Parathyroid adenoma (tissue), 2 donors: Measurements from ENCODE around the gene LRRC8E.

Experiments used
- H2AFZ ChIP-seq: fragments of 300-600 bp; sonication (generic); one replicate; pipeline ENCODE4 v1.7.0; 2017; ENCODE audit warnings: antibody characterized with exemption, mild to moderate bottlenecking
- H3K27ac ChIP-seq: fragments of 300-600 bp; sonication (generic); one replicate; pipeline ENCODE4 v1.7.0; 2017
- H3K27me3 ChIP-seq: fragments of 300-600 bp; sonication (generic); one replicate; pipeline ENCODE4 v1.7.0; 2017; ENCODE audit warnings: low read length; ENCODE audit not compliant: control insufficient read depth, insufficient read depth
- H3K36me3 ChIP-seq: fragments of 300-600 bp; sonication (generic); one replicate; pipeline ENCODE4 v1.7.0; 2017; ENCODE audit warnings: low read length; ENCODE audit not compliant: control insufficient read depth, insufficient read depth
- H3K4me1 ChIP-seq: fragments of 300-600 bp; sonication (generic); one replicate; pipeline ENCODE4 v1.7.0; 2017; ENCODE audit warnings: control low read depth
- H3K4me2 ChIP-seq: fragments of 300-600 bp; sonication (generic); one replicate; pipeline ENCODE4 v1.7.0; 2017; ENCODE audit warnings: low read length
- H3K4me3 ChIP-seq: fragments of 300-600 bp; sonication (generic); one replicate; pipeline ENCODE4 v1.7.0; 2017; ENCODE audit warnings: low read depth, low read length
- H3K79me2 ChIP-seq: fragments of 300-600 bp; sonication (generic); one replicate; pipeline ENCODE4 v1.7.0; 2017; ENCODE audit warnings: control low read depth
- H3K9ac ChIP-seq: fragments of 300-600 bp; sonication (generic); one replicate; pipeline ENCODE4 v1.7.0; 2017; ENCODE audit warnings: mild to moderate bottlenecking
- H3K9me3 ChIP-seq: fragments of 300-600 bp; sonication (generic); one replicate; pipeline ENCODE4 v1.7.0; 2017; ENCODE audit warnings: low read length; ENCODE audit not compliant: control insufficient read depth
- TF ChIP-seq, protein P1 (sequence below): fragments of 300-600 bp; sonication (generic); IDR thresholded peaks from one replicate; pipeline ENCODE4 v1.7.0; 2017; ENCODE audit warnings: antibody characterized with exemption, mild to moderate bottlenecking
- donor health status: primary hyperparathyroidism.

The LRRC8E gene

DNA sequence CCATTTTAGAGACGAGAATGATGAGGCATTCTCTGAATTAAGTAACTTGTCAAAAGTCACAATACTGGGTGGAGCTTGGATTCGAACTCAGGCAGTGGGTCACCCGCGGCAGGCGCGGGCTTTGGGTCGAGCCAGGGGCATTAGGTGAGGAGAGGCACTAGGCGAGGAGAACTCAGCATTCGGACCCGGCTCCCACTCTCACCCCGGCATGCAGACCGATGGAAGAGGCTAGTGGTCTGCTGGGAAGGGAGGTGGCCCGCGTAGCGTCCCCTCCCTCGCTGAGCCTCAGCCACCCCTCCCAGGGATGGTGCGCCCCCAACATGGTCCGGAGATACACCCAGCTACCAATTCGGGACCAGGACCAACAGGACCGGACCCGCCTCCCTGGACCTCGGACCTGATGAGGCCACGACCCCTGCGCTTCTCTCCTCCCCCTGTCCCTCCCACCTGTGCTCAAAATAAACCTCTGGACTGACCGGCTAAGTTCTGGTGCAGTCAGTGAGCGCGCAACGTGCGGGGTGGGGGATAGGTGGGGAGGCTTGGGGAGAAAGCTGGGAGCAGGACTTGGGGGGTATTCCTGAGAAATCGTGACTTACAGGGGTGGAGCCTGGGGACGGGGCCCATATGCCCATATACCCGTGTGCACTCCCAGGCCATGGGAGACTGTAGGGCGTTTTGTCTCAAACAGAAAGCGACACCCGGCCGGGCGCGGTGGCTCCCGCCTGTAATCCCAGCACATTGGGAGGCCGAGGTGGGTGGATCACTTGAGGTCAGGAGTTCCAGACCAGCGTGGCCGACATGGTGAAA, 30.5 kb downstream of the LRRC8E start:
- Histone ChIP-seq H2AFZ (no peak overlapping the region), H3K9ac (no peak overlapping the region), H3K4me1 (peaks cover 3% of the 10 kb centered on the region), H3K27ac (no peak overlapping the region), H3K4me2 (peak overlapping the region; percentile 93), H3K27me3 (no peaks in the 10 kb centered on the region), H3K4me3 (no peak overlapping the region), H3K9me3 (no peaks in the 10 kb centered on the region), H3K36me3 (no peaks in the 10 kb centered on the region), H3K79me2 (no peaks in the 10 kb centered on the region)
- TF ChIP-seq, protein P1, sequence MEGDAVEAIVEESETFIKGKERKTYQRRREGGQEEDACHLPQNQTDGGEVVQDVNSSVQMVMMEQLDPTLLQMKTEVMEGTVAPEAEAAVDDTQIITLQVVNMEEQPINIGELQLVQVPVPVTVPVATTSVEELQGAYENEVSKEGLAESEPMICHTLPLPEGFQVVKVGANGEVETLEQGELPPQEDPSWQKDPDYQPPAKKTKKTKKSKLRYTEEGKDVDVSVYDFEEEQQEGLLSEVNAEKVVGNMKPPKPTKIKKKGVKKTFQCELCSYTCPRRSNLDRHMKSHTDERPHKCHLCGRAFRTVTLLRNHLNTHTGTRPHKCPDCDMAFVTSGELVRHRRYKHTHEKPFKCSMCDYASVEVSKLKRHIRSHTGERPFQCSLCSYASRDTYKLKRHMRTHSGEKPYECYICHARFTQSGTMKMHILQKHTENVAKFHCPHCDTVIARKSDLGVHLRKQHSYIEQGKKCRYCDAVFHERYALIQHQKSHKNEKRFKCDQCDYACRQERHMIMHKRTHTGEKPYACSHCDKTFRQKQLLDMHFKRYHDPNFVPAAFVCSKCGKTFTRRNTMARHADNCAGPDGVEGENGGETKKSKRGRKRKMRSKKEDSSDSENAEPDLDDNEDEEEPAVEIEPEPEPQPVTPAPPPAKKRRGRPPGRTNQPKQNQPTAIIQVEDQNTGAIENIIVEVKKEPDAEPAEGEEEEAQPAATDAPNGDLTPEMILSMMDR = no peak

DNA sequence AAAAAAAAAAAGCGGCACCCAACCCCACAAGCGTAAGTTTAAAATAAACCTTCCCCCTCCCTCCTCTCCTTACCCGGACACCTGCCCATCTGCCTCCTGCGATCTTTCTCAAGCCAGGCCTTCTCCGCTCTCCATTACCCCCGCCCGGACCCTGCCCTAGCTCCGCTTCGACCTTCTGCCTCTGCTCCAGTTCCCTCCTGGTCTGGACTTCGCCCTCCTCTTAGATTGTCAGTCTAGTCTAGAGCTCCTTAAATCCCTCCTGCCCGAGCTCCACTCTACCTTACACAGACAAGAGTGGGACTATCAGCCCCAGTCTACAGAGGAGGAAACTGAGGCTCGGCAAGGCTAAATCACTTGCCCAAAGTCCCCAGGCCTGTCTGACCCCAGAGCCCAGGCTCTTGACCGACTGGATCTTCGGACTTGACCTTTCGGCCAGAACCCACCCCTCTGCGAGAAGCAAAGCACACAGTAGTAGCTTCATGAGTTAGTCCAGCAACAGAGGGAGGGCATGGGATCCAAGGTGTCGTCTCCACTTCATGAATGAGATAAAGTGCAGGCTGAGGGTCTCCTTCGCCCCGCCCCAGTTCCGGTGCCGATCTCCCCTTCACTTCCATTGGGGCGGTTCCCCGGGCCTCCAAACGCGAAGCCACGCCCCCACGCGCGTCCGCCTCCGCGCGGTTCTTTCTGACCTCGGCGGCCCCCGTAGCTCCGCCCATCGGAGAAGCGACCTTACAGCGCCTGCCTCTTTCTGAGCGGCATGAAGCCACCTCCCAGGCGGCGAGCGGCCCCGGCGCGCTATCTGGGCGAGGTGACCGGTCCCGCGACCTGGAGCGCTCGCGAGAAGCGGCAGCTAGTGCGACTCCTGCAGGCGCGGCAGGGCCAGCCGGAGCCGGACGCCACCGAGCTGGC, 31.6 kb downstream of the LRRC8E start, which contains the start of gene SNAPC2:
Gene SNAPC2 (plus strand): TSS at position 729 of the 909 bp plus-strand sequence. CDS start 29 bp downstream, at position 758.
- Histone ChIP-seq H3K27ac (peak within 1 kb of the TSS; percentile 95), H3K79me2 (no peaks in the 10 kb centered on the region), H3K4me3 (peak within 1 kb of the TSS; percentile 93), H3K27me3 (no peaks in the 10 kb centered on the region), H2AFZ (peak within 1 kb of the TSS; percentile 93), H3K9ac (no peak within 1 kb of the TSS), H3K9me3 (no peaks in the 10 kb centered on the region), H3K36me3 (no peaks in the 10 kb centered on the region), H3K4me1 (peaks cover 3% of the 10 kb centered on the region), H3K4me2 (peak within 1 kb of the TSS; percentile 93)
- TF ChIP-seq, protein P1 = peak; percentile 28

DNA sequence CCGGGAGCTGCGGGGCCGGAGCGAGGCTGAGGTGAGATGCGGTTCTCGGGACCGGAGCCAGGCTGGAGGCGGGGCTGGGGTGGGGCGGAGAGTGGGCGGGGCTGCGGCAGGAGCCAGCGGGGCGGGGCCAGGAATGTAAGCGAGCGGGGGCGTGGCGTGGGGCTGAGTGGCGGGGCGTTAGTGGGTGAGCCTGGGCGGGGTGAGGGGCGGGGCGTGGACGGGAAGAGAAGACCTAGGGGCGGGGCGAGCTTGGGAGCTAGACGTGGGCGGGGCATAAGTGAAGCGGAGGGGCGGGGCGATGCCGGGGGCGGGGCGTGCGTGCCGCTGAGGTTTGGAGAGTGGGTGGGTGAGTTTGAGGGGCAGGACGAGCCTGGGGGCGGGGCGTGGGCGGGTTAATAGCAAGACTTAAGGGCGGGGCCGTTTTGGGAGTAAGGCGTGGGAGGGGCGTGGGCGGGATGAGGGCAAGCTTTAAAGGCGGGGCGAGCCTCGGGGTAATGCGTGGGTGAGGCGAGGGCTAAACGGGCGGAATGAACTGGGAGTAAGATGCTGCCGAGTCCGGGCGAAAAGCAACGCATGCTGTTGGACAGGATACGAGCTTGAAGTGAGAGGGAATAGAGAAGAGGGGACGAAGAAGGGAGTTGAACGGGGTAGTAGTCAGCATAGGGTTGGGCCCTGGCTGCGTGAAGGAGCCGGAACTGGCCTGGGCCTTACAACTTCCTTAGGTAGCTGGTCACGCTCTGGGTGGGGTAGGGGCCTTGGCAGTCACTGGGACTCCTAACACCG, 32.4 kb downstream of the LRRC8E start:
- Histone ChIP-seq H2AFZ (peak overlapping the region; percentile 93), H3K4me1 (peaks cover 3% of the 10 kb centered on the region), H3K4me2 (peak overlapping the region; percentile 93), H3K27me3 (no peaks in the 10 kb centered on the region), H3K9me3 (no peaks in the 10 kb centered on the region), H3K4me3 (peak overlapping the region; percentile 93), H3K9ac (no peak overlapping the region), H3K27ac (peak overlapping the region; percentile 95), H3K79me2 (no peaks in the 10 kb centered on the region), H3K36me3 (no peaks in the 10 kb centered on the region)
- TF ChIP-seq, protein P1 = no peak

DNA sequence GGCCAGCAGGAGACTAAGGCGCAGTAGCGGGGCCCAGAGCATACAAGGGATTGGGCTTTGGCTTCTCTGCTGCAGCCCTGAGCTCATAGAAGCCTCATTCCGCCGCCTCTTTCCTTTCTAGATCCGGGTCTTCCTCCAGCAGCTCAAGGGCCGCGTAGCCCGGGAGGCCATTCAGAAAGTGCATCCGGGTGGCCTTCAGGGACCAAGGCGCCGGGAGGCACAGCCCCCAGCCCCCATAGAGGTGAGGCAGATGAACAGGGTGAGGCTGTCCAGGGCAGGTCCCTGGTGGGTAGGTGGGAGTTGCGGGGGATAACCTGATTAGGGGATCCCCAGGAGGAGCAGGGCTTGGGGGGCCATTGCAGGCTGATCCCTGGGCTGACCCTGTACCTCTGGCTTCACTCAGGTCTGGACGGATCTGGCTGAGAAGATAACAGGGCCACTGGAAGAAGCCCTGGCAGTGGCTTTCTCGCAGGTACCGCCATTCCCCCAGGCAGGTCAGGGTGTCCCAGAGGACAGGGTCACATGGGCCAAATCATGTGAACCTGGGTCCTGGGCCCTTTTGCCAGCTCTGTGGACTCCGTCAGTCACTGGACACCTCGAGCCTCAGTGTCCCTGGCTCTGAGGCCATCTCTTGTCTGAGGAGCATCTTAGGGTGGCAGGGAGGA, 33.1 kb downstream of the LRRC8E start:
- Histone ChIP-seq H3K9ac (no peak overlapping the region), H3K36me3 (no peaks in the 10 kb centered on the region), H3K4me2 (peak overlapping the region; percentile 64), H3K4me1 (peaks cover 5% of the 10 kb centered on the region), H3K9me3 (no peaks in the 10 kb centered on the region), H2AFZ (no peak overlapping the region), H3K27ac (peak overlapping the region; percentile 40), H3K4me3 (peak overlapping the region; percentile 50), H3K79me2 (no peaks in the 10 kb centered on the region), H3K27me3 (no peaks in the 10 kb centered on the region)
- TF ChIP-seq, protein P1 = no peak
